OCI-LY3 (cell line): ENCODE results near the gene NABP2.

Experiments used
- CTCF ChIP-seq: fragments of 200-600, 300-600 bp; sonication (generic); IDR thresholded peaks from 2 replicates; pipeline ENCODE4 v1.5.1; 2014; ENCODE audit warnings: antibody characterized with exemption, low read length, low read depth
- EZH2phosphoT487 ChIP-seq: fragments of 200-600 bp; shearing (Covaris generic); IDR thresholded peaks from 2 replicates; pipeline ENCODE4 v1.6.1; 2018; ENCODE audit warnings: antibody characterized with exemption, mixed run types, low read depth

GRCh38 chr12:56274299-56274698 lies 50.2 kb downstream of the NABP2 start:
- TF ChIP-seq CTCF (no peak), EZH2phosphoT487 (no peak)
